GM19324 (cell line): Measurements from ENCODE around the gene SETD3.

Experiments
- ATAC-seq: cut with Tn5 transposase; IDR thresholded peaks from one replicate; pipeline ENCODE4 v1.9.1; 2021; ENCODE audit warnings: mild to moderate bottlenecking, moderate library complexity; ENCODE audit not compliant: unreplicated experiment, low FRiP score

The SETD3 gene

GRCh38 chr14:99427632-99428300, 52.9 kb downstream of the SETD3 start:
- ATAC-seq, result no peak

GRCh38 chr14:99426813-99427346, 53.8 kb downstream of the SETD3 start:
- ATAC-seq, result no peak

- ATAC-seq, result no peak
Observed at GRCh38 chr14:99426265-99426664, 54.4 kb downstream of the SETD3 start.

- ATAC-seq, result no peak
Observed at GRCh38 chr14:99425272-99425681, 55.4 kb downstream of the SETD3 start.

- no peak for ATAC-seq
Observed at GRCh38 chr14:99424306-99424877, 56.3 kb downstream of the SETD3 start.

GRCh38 chr14:99423434-99423833, 57.2 kb downstream of the SETD3 start:
- ATAC-seq, result no peak

GRCh38 chr14:99422228-99423010, 58.2 kb downstream of the SETD3 start:
- ATAC-seq, result no peak

- ATAC-seq, result no peak
Observed at GRCh38 chr14:99420711-99421110, 59.9 kb downstream of the SETD3 start.

- no peak for ATAC-seq
Observed at GRCh38 chr14:99419905-99420304, 60.8 kb downstream of the SETD3 start.

- ATAC-seq, result no peak
Observed at GRCh38 chr14:99418242-99418641, 62.4 kb downstream of the SETD3 start.

- ATAC-seq, result no peak
Observed at GRCh38 chr14:99416909-99417308, 63.8 kb downstream of the SETD3 start.

- ATAC-seq, result no peak
Observed at GRCh38 chr14:99415496-99416281, 65.0 kb downstream of the SETD3 start.

GRCh38 chr14:99413911-99414310, 66.7 kb downstream of the SETD3 start:
- ATAC-seq, result no peak

GRCh38 chr14:99413172-99413571, 67.5 kb downstream of the SETD3 start:
- ATAC-seq, result no peak

- ATAC-seq, result no peak
Observed at GRCh38 chr14:99412117-99413061, 68.3 kb downstream of the SETD3 start.

GRCh38 chr14:99410019-99410418, 70.6 kb downstream of the SETD3 start:
- ATAC-seq, result no peak

GRCh38 chr14:99408971-99409289, 71.7 kb downstream of the SETD3 start:
- ATAC-seq, result no peak

- ATAC-seq, result no peak
Observed at GRCh38 chr14:99408286-99408970, 72.2 kb downstream of the SETD3 start.

- no peak for ATAC-seq
Observed at GRCh38 chr14:99407416-99407815, 73.2 kb downstream of the SETD3 start.
